Ramos (cell line): ENCODE data around the gene LGALS12.

Experiments
- in situ Hi-C: fragments of 300-500 bp; cut with MboI; formaldehyde crosslinking; loops from one replicate; pipeline ENCODE4 v1.14.3; 2022; ENCODE audit warnings: low sequenced_read_pairs; ENCODE audit not compliant: unreplicated experiment

Gene LGALS12

GRCh38 chr11:63505857-63506528 lies at the start of gene LGALS12:
LGALS12 (plus strand) TSS chr11:63506084; CDS start chr11:63506459, 375 bp downstream.
- in situ Hi-C loops: no loop called here

GRCh38 chr11:63459586-63459985 lies 46.3 kb upstream of the LGALS12 start:
- in situ Hi-C loops: no loop called here

- in situ Hi-C loops: no loop called here
Measured at GRCh38 chr11:63462137-63462536, 43.7 kb upstream of the LGALS12 start.

GRCh38 chr11:63470311-63470710 lies 35.6 kb upstream of the LGALS12 start:
- in situ Hi-C loops: loop anchor here (10.0 kb wide), 1 partner anchor 164 kb away; no protein-coding TSS in a partner anchor

GRCh38 chr11:63472372-63472771 lies 33.5 kb upstream of the LGALS12 start:
- in situ Hi-C loops: loop anchor here (10.0 kb wide), 1 partner anchor 162 kb away; no protein-coding TSS in a partner anchor

GRCh38 chr11:63476618-63477017 lies 29.3 kb upstream of the LGALS12 start:
- in situ Hi-C loops: loop anchor here (10.0 kb wide), 1 partner anchor 158 kb away; no protein-coding TSS in a partner anchor

- in situ Hi-C loops: loop anchor here (10.0 kb wide), 1 partner anchor 156 kb away; no protein-coding TSS in a partner anchor
Measured at GRCh38 chr11:63478896-63479295, 27.0 kb upstream of the LGALS12 start.

- in situ Hi-C loops: no loop called here
Measured at GRCh38 chr11:63480039-63480438, 25.8 kb upstream of the LGALS12 start.

GRCh38 chr11:63485777-63486176 lies 20.1 kb upstream of the LGALS12 start:
- in situ Hi-C loops: no loop called here

- in situ Hi-C loops: no loop called here
Measured at GRCh38 chr11:63488789-63489188, 17.1 kb upstream of the LGALS12 start.

- in situ Hi-C loops: no loop called here
Measured at GRCh38 chr11:63489879-63490278, 16.0 kb upstream of the LGALS12 start.

- in situ Hi-C loops: no loop called here
Measured at GRCh38 chr11:63490551-63491239, 15.2 kb upstream of the LGALS12 start, which contains the start of gene PLAAT5. PLAAT5 (minus strand) TSS chr11:63491167; CDS start chr11:63491034, 133 bp downstream.

GRCh38 chr11:63491240-63491587 lies 14.7 kb upstream of the LGALS12 start:
- in situ Hi-C loops: no loop called here

- in situ Hi-C loops: no loop called here
Measured at GRCh38 chr11:63491636-63492372, 14.1 kb upstream of the LGALS12 start.

- in situ Hi-C loops: no loop called here
Measured at GRCh38 chr11:63492441-63492840, 13.4 kb upstream of the LGALS12 start.

GRCh38 chr11:63493127-63493526 lies 12.8 kb upstream of the LGALS12 start:
- in situ Hi-C loops: no loop called here

GRCh38 chr11:63494975-63495374 lies 10.9 kb upstream of the LGALS12 start:
- in situ Hi-C loops: no loop called here

GRCh38 chr11:63499874-63500273 lies 6.0 kb upstream of the LGALS12 start:
- in situ Hi-C loops: no loop called here

- in situ Hi-C loops: no loop called here
Measured at GRCh38 chr11:63501236-63501635, 4.6 kb upstream of the LGALS12 start.

GRCh38 chr11:63502252-63502820 lies 3.5 kb upstream of the LGALS12 start:
- in situ Hi-C loops: no loop called here

- in situ Hi-C loops: no loop called here
Measured at GRCh38 chr11:63503492-63503891, 2.4 kb upstream of the LGALS12 start.
